Erythroblast (primary cell): Measurements from ENCODE around the gene CFAP43.

Source experiments
- GATA1 ChIP-seq: IDR thresholded peaks from 2 replicates; pipeline ENCODE4 v1.6.1; 2011; ENCODE audit warnings: low read depth, mild to moderate bottlenecking, control low read depth, low read length, moderate library complexity
- POLR2A ChIP-seq: IDR thresholded peaks from 2 replicates; pipeline ENCODE4 v1.6.1; 2011; ENCODE audit warnings: mild to moderate bottlenecking, low read length

DNA sequence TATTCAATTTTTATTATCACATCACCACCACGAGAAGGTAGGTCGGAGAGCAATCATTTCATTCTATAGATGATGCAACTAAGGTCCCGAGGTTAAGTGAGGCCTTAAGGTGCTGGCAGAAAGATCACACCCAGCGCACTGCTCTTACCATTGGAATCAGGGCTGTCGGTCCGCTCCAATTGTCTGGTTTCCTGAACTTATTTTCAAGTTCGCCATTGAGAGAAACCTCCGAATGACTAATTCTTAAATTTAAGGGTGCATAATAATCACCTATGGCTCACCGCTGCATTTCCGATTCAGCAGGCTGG is 36.2 kb upstream of the CFAP43 start:
- TF ChIP-seq POLR2A: no peak
- TF ChIP-seq GATA1: no peak
